Measurements from ENCODE around the gene ANKRD33B. TPM values are rescaled to one million over a fixed set of nuclear protein-coding genes. Genes with fewer than 3 reads are reported as not detected.

ANKRD33B gene
- total RNA-seq, 1 experiment from 2014 or later: 14.9 TPM

DNA sequence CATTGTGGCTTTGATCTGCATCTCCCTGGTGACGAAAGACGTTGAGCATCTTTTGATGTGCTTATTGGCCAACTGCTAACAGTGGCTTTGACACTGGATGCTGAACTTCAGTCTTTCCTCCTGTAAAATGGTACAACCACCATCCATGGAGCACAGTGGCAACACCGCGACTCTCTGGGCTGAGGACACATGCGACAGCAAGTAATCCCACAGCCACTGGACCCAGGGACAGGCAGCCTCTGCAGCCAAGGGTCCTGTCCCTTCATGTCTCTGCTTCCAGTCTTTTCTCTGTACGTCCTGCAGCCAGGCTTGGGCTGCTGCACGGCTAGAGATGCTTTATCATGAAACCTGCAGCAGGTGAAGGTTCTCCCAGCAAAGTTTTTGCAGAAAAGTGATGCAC lies 113.7 kb downstream of the ANKRD33B start:
- intact Hi-C loops (cut with micrococcal nuclease): no loop called here
- no TSS peak for BruUV-seq (replicated peaks)
- CTCF ChIA-PET: no interaction called here
- no peaks in the 10 kb centered on the region for H3F3A ChIP-seq (ENCODE audit: low read length, unreplicated experiment)
- no peak overlapping the region for H2AFZ ChIP-seq (ENCODE audit: low read length)
- no peak overlapping the region for H3K4me2 ChIP-seq (ENCODE audit: low read length)
- no peak overlapping the region for H3K27ac ChIP-seq (ENCODE audit: low read length)
- peaks cover 53% of the 10 kb centered on the region for H3K36me3 ChIP-seq (ENCODE audit: low read depth, low read length)
- no peak overlapping the region for H3K4me3 ChIP-seq (ENCODE audit: low read length)
- no peaks in the 10 kb centered on the region for H3K4me1 ChIP-seq (ENCODE audit: insufficient read depth, low read length)
- no peaks in the 10 kb centered on the region for H3K9me3 ChIP-seq (ENCODE audit: low read length)
- H3K9me2 ChIP-seq (replicated peaks; ENCODE audit: low read length): no peaks in the 10 kb centered on the region
- no peaks in the 10 kb centered on the region for H3K79me2 ChIP-seq (ENCODE audit: low read length)
- no peaks in the 10 kb centered on the region for H3K27me3 ChIP-seq (ENCODE audit: low read length)
- H3K9ac ChIP-seq (ENCODE audit: low read length): no peak overlapping the region
- DNase-seq (no peak), ATAC-seq (no peak)
- TF ChIP-seq, protein P1, sequence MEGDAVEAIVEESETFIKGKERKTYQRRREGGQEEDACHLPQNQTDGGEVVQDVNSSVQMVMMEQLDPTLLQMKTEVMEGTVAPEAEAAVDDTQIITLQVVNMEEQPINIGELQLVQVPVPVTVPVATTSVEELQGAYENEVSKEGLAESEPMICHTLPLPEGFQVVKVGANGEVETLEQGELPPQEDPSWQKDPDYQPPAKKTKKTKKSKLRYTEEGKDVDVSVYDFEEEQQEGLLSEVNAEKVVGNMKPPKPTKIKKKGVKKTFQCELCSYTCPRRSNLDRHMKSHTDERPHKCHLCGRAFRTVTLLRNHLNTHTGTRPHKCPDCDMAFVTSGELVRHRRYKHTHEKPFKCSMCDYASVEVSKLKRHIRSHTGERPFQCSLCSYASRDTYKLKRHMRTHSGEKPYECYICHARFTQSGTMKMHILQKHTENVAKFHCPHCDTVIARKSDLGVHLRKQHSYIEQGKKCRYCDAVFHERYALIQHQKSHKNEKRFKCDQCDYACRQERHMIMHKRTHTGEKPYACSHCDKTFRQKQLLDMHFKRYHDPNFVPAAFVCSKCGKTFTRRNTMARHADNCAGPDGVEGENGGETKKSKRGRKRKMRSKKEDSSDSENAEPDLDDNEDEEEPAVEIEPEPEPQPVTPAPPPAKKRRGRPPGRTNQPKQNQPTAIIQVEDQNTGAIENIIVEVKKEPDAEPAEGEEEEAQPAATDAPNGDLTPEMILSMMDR (conservative IDR thresholded peaks at IDR 0.05; ENCODE audit: low read depth, low read length): no peak
- POLR2A ChIA-PET (ENCODE audit: unreplicated experiment): no interaction called here
- H4K20me1 ChIP-seq (ENCODE audit: low read length): no peaks in the 10 kb centered on the region

DNA sequence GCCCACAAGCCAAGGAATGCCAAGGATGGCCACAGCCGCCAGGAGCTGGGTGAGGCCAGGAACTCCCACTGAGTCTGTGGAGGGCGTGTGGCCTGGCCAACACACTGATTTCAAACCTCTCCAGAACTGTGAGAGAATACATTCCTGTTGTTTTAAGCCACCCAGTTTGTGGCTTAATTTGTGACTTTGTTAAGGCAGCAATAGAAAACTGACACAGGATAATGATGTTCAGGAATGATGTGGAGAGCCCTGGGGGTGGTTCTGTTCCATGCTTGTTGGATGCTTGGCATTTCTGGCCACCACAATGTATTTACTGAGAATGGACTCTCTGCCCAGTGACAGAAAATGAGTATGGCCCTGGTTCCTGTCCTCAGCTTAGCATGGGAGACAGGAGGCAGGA lies 114.4 kb downstream of the ANKRD33B start:
- Histone ChIP-seq H3K9me2 (replicated peaks; ENCODE audit: low read length) (no peaks in the 10 kb centered on the region), H3K36me3 (ENCODE audit: low read depth, low read length) (peaks cover 60% of the 10 kb centered on the region), H3K79me2 (ENCODE audit: low read length) (no peaks in the 10 kb centered on the region), H3K4me3 (ENCODE audit: low read length) (no peak overlapping the region), H2AFZ (ENCODE audit: low read length) (no peak overlapping the region), H3K27me3 (ENCODE audit: low read length) (no peaks in the 10 kb centered on the region), H3K4me1 (ENCODE audit: insufficient read depth, low read length) (no peaks in the 10 kb centered on the region), H3K9ac (ENCODE audit: low read length) (no peak overlapping the region), H3K4me2 (ENCODE audit: low read length) (no peak overlapping the region), H3F3A (ENCODE audit: low read length, unreplicated experiment) (no peaks in the 10 kb centered on the region), H3K27ac (ENCODE audit: low read length) (no peak overlapping the region), H4K20me1 (ENCODE audit: low read length) (no peaks in the 10 kb centered on the region), H3K9me3 (ENCODE audit: low read length) (no peaks in the 10 kb centered on the region)
- DNase-seq (no peak), ATAC-seq (no peak)
- no TSS peak for BruUV-seq (replicated peaks)
- intact Hi-C loops (cut with micrococcal nuclease): no loop called here
- no peak for TF ChIP-seq EZH2phosphoT487 (IDR thresholded peaks at IDR 0.05; ENCODE audit: borderline replicate concordance, low read length)
- TF ChIP-seq, protein P1 (conservative IDR thresholded peaks at IDR 0.05; ENCODE audit: low read depth, low read length): no peak
- no peak for TF ChIP-seq EZH2 (IDR thresholded peaks at IDR 0.05; ENCODE audit: low read length, unreplicated experiment)
- ChIA-PET CTCF (no interaction called here), POLR2A (ENCODE audit: unreplicated experiment) (no interaction called here)

DNA sequence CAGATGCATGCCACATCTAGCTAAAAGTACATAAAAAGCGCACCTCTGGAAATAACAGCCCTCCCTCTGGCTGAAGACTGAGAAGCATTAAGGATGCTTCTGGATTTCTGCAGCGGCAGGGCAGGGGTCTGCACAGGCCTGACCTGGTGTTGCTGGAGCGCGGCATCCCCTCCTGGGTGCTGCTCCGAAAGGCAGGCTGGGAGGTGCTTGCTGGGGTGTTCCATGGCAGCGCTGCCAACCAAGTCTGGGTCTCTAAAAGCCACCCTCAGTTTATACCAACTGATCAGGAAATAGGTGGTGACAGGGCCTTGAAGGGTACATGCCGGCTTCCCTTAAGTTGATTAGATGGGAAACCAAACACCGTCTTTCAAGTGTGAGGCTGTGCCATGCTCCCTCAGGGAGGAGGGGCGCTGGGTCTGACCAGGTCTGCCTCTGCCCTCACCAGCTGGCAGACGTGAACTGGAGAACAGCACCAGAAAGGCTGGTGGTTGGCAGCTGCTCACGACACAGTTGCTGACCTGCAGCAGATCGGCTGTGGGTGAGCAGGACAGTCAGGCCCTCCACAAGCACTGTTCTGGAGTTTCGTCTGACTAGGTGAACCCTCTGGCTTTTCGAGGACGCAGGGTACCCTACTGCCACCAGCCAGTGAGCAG lies 115.6 kb downstream of the ANKRD33B start:
- Histone ChIP-seq H3F3A (ENCODE audit: low read length, unreplicated experiment) (no peaks in the 10 kb centered on the region), H3K9me2 (replicated peaks; ENCODE audit: low read length) (no peaks in the 10 kb centered on the region), H2AFZ (ENCODE audit: low read length) (no peak overlapping the region), H3K27me3 (ENCODE audit: low read length) (no peaks in the 10 kb centered on the region), H4K20me1 (ENCODE audit: low read length) (no peaks in the 10 kb centered on the region), H3K9ac (ENCODE audit: low read length) (no peak overlapping the region), H3K9me3 (ENCODE audit: low read length) (no peaks in the 10 kb centered on the region), H3K4me1 (ENCODE audit: insufficient read depth, low read length) (no peaks in the 10 kb centered on the region), H3K36me3 (ENCODE audit: low read depth, low read length) (peaks cover 68% of the 10 kb centered on the region), H3K79me2 (ENCODE audit: low read length) (no peaks in the 10 kb centered on the region), H3K4me2 (ENCODE audit: low read length) (no peak overlapping the region), H3K27ac (ENCODE audit: low read length) (no peak overlapping the region), H3K4me3 (ENCODE audit: low read length) (no peak overlapping the region)
- DNase-seq: no peak
- POLR2A ChIA-PET (ENCODE audit: unreplicated experiment): interaction anchor here (0.5 kb wide), 1 partner anchor 142 kb away, joined by 8 read pairs; no protein-coding TSS in a partner anchor
- TF ChIP-seq, protein P1 (conservative IDR thresholded peaks at IDR 0.05; ENCODE audit: low read depth, low read length): no peak
- TF ChIP-seq EZH2phosphoT487 (IDR thresholded peaks at IDR 0.05; ENCODE audit: borderline replicate concordance, low read length) (no peak), EZH2 (IDR thresholded peaks at IDR 0.05; ENCODE audit: low read length, unreplicated experiment) (no peak)
- BruUV-seq (replicated peaks): no TSS peak
- intact Hi-C loops (cut with micrococcal nuclease): no loop called here
- ATAC-seq: no peak
- CTCF ChIA-PET: no interaction called here

Data from PC-3 (cell line).